Hepatocyte (in vitro differentiated cells): Measurements from ENCODE around the gene POF1B.

Experiments
- EZH2 ChIP-seq: fragments of 200-600 bp; sonication (generic); IDR thresholded peaks from 2 replicates; pipeline ENCODE4 v1.6.1; 2016; ENCODE audit warnings: antibody characterized with exemption, mild to moderate bottlenecking, borderline replicate concordance
- TF ChIP-seq, protein P1 (sequence below): fragments of 200-600 bp; sonication (generic); IDR thresholded peaks from 2 replicates; pipeline ENCODE4 v1.5.1; 2016; ENCODE audit warnings: antibody characterized with exemption, mild to moderate bottlenecking; ENCODE audit not compliant: poor library complexity

GRCh38 chrX:85419293-85419692, 39.8 kb upstream of the POF1B start:
- TF ChIP-seq, protein P1, sequence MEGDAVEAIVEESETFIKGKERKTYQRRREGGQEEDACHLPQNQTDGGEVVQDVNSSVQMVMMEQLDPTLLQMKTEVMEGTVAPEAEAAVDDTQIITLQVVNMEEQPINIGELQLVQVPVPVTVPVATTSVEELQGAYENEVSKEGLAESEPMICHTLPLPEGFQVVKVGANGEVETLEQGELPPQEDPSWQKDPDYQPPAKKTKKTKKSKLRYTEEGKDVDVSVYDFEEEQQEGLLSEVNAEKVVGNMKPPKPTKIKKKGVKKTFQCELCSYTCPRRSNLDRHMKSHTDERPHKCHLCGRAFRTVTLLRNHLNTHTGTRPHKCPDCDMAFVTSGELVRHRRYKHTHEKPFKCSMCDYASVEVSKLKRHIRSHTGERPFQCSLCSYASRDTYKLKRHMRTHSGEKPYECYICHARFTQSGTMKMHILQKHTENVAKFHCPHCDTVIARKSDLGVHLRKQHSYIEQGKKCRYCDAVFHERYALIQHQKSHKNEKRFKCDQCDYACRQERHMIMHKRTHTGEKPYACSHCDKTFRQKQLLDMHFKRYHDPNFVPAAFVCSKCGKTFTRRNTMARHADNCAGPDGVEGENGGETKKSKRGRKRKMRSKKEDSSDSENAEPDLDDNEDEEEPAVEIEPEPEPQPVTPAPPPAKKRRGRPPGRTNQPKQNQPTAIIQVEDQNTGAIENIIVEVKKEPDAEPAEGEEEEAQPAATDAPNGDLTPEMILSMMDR: no peak
- no peak for TF ChIP-seq EZH2
